GM23338 (cell line): ENCODE data around the gene NME5. TPM values are rescaled to one million over a fixed set of nuclear protein-coding genes. Genes with fewer than 3 reads are reported as not detected.

Experiments used
- ATAC-seq: fragments of 200-7000 bp; cut with Tn5 transposase; 3 replicates; pipeline ENCODE4 v1.9.1; 2020
- DNase-seq: peaks from one replicate; pipeline ENCODE4 v3.0.0-alpha.2; 2015; ENCODE audit warnings: low spot score
- H2AFZ ChIP-seq: fragments of 200-600 bp; sonication (generic); 2 replicates; pipeline ENCODE4 v1.8.0; 2016; ENCODE audit warnings: antibody characterized with exemption, mild to moderate bottlenecking, moderate library complexity
- H3F3A ChIP-seq: fragments of 200-600 bp; sonication (generic); replicated peaks from 2 replicates; pipeline ENCODE4 v1.8.0; 2017; ENCODE audit warnings: antibody characterized with exemption, mixed run types, low read depth
- H3K27ac ChIP-seq: fragments of 200-600 bp; sonication (generic); 2 replicates; pipeline ENCODE4 v1.6.1; 2016; ENCODE audit warnings: low read depth
- H3K27me3 ChIP-seq: fragments of 200-600 bp; sonication (generic); 2 replicates; pipeline ENCODE4 v1.8.0; 2016; ENCODE audit warnings: mild to moderate bottlenecking, mixed run types, moderate library complexity; ENCODE audit not compliant: insufficient read depth
- H3K36me3 ChIP-seq: fragments of 200-600 bp; sonication (generic); 2 replicates; pipeline ENCODE4 v1.8.0; 2016; ENCODE audit warnings: mild to moderate bottlenecking; ENCODE audit not compliant: insufficient read depth
- H3K4me1 ChIP-seq: fragments of 200-600 bp; sonication (generic); 2 replicates; pipeline ENCODE4 v1.8.0; 2016; ENCODE audit warnings: mild to moderate bottlenecking, moderate library complexity; ENCODE audit not compliant: insufficient read depth
- H3K4me2 ChIP-seq: fragments of 200-600 bp; sonication (generic); 2 replicates; pipeline ENCODE4 v1.7.1; 2017; ENCODE audit warnings: mixed run types
- H3K4me3 ChIP-seq: fragments of 200-600 bp; sonication (generic); 2 replicates; pipeline ENCODE4 v1.6.1; 2016; ENCODE audit warnings: mixed run types
- H3K79me2 ChIP-seq: fragments of 200-600 bp; sonication (generic); replicated peaks from 2 replicates; pipeline ENCODE4 v1.8.0; 2017; ENCODE audit warnings: mild to moderate bottlenecking; ENCODE audit not compliant: insufficient read depth
- H3K9me2 ChIP-seq: fragments of 200-600 bp; sonication (generic); 2 replicates; pipeline ENCODE4 v1.8.0; 2017; ENCODE audit not compliant: insufficient read depth
- H4K20me1 ChIP-seq: fragments of 200-600 bp; sonication (generic); replicated peaks from 2 replicates; pipeline ENCODE4 v1.8.0; 2017; ENCODE audit warnings: mild to moderate bottlenecking; ENCODE audit not compliant: insufficient read depth
- H3K27ac Mint-ChIP-seq: 2 replicates; pipeline ENCODE4 v1.8.0; 2020; ENCODE audit warnings: inconsistent platforms, mild to moderate bottlenecking, moderate library complexity, mixed read lengths
- H3K27me3 Mint-ChIP-seq: 3 replicates; pipeline ENCODE4 v1.8.0; 2022; ENCODE audit warnings: low read depth, mild to moderate bottlenecking, moderate library complexity, mixed read lengths, inconsistent platforms; ENCODE audit not compliant: insufficient read depth, poor library complexity
- H3K36me3 Mint-ChIP-seq: 3 replicates; pipeline ENCODE4 v1.8.0; 2021; ENCODE audit warnings: low read depth, mild to moderate bottlenecking, inconsistent platforms, moderate library complexity, mixed read lengths
- H3K4me1 Mint-ChIP-seq: 3 replicates; pipeline ENCODE4 v1.8.0; 2020; ENCODE audit warnings: mild to moderate bottlenecking, inconsistent platforms, mixed read lengths
- H3K4me3 Mint-ChIP-seq: 3 replicates; pipeline ENCODE4 v1.8.0; 2021; ENCODE audit warnings: moderate library complexity, mild to moderate bottlenecking, inconsistent platforms, mixed read lengths
- H3K9me3 Mint-ChIP-seq: 3 replicates; pipeline ENCODE4 v1.8.0; 2020; ENCODE audit warnings: moderate library complexity, mild to moderate bottlenecking, inconsistent platforms, mixed read lengths
- CREB1 ChIP-seq: fragments of 250-450 bp; sonication (Bioruptor Pico); IDR thresholded peaks from 2 replicates; pipeline ENCODE4 v1.5.0; 2020; ENCODE audit warnings: low read depth, mild to moderate bottlenecking, moderate library complexity
- EZH2 ChIP-seq: fragments of 200-600 bp; sonication (generic); IDR thresholded peaks from one replicate; pipeline ENCODE4 v1.8.0; 2017; ENCODE audit warnings: antibody characterized with exemption, mild to moderate bottlenecking, low read depth; ENCODE audit not compliant: unreplicated experiment
- EZH2phosphoT487 ChIP-seq: fragments of 200-600 bp; sonication (generic); IDR thresholded peaks from one replicate; pipeline ENCODE4 v1.8.1; 2018; ENCODE audit warnings: antibody characterized with exemption; ENCODE audit not compliant: unreplicated experiment
- JUNB ChIP-seq: IDR thresholded peaks from one replicate; pipeline ENCODE4 v1.6.1; 2016; ENCODE audit warnings: antibody characterized with exemption; ENCODE audit not compliant: unreplicated experiment
- NANOG ChIP-seq: IDR thresholded peaks from 2 replicates; pipeline ENCODE4 v1.6.1; 2016; ENCODE audit warnings: antibody characterized with exemption, borderline replicate concordance
- POLR2AphosphoS5 ChIP-seq: IDR thresholded peaks from 2 replicates; pipeline ENCODE4 v1.6.1; 2016; ENCODE audit warnings: antibody characterized with exemption, low read depth
- STAT1 ChIP-seq: IDR thresholded peaks from one replicate; pipeline ENCODE4 v1.6.1; 2016; ENCODE audit warnings: antibody characterized with exemption; ENCODE audit not compliant: unreplicated experiment
- ZNF114 ChIP-seq: fragments of 250-450 bp; sonication (Bioruptor Pico); IDR thresholded peaks from 2 replicates; pipeline ENCODE4 v1.5.0; 2020; ENCODE audit warnings: mild to moderate bottlenecking, moderate library complexity
- ZNF331 ChIP-seq: fragments of 250-450 bp; sonication (Bioruptor Pico); IDR thresholded peaks from 2 replicates; pipeline ENCODE4 v1.5.0; 2020; ENCODE audit warnings: low read depth, mild to moderate bottlenecking, moderate library complexity
- polyA plus RNA-seq: library from polyadenylated mRNA; unstranded; fragments of >200 nt; fragmentation: Nextera tagmentation; extraction: Ambion mirVana; gene quantifications from 2 replicates; pipeline ENCODE4 v1.2.1, GENCODE V29; 2016
- total RNA-seq: library from RNA; depleted of rRNA; stranded (reverse); fragments of >200 nt; shearing (Covaris generic); gene quantifications from 2 replicates; pipeline ENCODE4 v1.2.3, GENCODE V29; 2014
- TF ChIP-seq, protein P1 (sequence below): IDR thresholded peaks from one replicate; pipeline ENCODE4 v1.6.1; 2018; ENCODE audit warnings: antibody characterized with exemption; ENCODE audit not compliant: unreplicated experiment
- TF ChIP-seq, protein P2 (sequence below), 2 experiments: fragments of 200-600 bp in 1 of 2; sonication (generic) in 1 of 2; conservative IDR thresholded peaks; 2 replicates each; pipeline versions ENCODE4 v1.5.1 to v1.6.1; 2016 to 2017; ENCODE audit warnings: antibody characterized with exemption in 2 of 2, low read depth in 2 of 2, mild to moderate bottlenecking in 2 of 2, moderate library complexity in 1 of 2

Gene NME5
- total and polyA plus RNA-seq, 2 experiments from 2014 or later, result 0.45 TPM; not detected in 1

DNA sequence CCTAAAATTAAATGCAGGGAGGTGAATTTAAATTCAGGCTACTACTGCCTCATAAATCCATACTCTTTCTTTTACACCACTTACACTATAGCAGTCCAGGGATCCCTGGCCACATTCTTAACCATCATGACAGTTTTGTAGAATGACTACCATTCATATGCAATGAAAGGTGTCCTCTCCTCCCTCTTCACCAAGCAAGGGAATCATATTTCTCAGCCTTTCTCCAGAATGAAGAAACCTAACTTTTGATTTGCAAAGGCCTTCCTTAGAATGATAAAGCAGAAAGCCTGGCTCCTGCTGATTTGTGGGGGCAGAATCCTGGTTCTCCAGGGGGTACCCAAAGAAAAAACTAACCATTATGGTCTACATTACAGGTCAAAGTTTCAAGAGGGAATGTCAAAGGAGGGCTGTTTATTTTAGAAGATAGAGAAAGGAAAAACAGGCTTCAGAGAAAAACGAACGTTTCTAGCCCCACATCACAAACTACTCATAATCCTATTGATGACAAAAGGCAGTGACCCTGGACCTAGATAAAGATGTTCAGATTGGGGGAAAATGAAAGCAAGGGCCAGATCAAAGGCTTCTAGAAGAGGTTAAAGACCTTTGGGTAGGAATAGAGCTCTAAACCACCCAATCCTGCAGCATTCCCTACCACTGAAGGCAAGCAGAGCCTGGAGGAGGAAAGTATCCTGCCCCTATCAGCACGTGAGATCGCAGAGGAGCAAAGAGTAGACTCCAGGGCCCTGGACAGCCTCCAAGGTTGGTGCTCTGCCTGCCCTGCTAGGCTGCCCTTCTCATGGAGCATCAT lies 43.9 kb downstream of the NME5 start (continued):
- TF ChIP-seq, protein P1, sequence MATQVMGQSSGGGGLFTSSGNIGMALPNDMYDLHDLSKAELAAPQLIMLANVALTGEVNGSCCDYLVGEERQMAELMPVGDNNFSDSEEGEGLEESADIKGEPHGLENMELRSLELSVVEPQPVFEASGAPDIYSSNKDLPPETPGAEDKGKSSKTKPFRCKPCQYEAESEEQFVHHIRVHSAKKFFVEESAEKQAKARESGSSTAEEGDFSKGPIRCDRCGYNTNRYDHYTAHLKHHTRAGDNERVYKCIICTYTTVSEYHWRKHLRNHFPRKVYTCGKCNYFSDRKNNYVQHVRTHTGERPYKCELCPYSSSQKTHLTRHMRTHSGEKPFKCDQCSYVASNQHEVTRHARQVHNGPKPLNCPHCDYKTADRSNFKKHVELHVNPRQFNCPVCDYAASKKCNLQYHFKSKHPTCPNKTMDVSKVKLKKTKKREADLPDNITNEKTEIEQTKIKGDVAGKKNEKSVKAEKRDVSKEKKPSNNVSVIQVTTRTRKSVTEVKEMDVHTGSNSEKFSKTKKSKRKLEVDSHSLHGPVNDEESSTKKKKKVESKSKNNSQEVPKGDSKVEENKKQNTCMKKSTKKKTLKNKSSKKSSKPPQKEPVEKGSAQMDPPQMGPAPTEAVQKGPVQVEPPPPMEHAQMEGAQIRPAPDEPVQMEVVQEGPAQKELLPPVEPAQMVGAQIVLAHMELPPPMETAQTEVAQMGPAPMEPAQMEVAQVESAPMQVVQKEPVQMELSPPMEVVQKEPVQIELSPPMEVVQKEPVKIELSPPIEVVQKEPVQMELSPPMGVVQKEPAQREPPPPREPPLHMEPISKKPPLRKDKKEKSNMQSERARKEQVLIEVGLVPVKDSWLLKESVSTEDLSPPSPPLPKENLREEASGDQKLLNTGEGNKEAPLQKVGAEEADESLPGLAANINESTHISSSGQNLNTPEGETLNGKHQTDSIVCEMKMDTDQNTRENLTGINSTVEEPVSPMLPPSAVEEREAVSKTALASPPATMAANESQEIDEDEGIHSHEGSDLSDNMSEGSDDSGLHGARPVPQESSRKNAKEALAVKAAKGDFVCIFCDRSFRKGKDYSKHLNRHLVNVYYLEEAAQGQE, result no peak
- no peak for TF ChIP-seq ZNF114 (CRISPR knock-in tag)
- no peak for TF ChIP-seq EZH2
- peak; percentile 57; the same call in 1 of the 2 replicates for TF ChIP-seq NANOG
- peak; percentile 62; the same call in 1 of the 2 replicates for TF ChIP-seq POLR2AphosphoS5
- no peak for TF ChIP-seq JUNB
- TF ChIP-seq CREB1 (CRISPR knock-in tag), result peak; percentile 62
- no peak for TF ChIP-seq EZH2phosphoT487
- TF ChIP-seq, protein P2, sequence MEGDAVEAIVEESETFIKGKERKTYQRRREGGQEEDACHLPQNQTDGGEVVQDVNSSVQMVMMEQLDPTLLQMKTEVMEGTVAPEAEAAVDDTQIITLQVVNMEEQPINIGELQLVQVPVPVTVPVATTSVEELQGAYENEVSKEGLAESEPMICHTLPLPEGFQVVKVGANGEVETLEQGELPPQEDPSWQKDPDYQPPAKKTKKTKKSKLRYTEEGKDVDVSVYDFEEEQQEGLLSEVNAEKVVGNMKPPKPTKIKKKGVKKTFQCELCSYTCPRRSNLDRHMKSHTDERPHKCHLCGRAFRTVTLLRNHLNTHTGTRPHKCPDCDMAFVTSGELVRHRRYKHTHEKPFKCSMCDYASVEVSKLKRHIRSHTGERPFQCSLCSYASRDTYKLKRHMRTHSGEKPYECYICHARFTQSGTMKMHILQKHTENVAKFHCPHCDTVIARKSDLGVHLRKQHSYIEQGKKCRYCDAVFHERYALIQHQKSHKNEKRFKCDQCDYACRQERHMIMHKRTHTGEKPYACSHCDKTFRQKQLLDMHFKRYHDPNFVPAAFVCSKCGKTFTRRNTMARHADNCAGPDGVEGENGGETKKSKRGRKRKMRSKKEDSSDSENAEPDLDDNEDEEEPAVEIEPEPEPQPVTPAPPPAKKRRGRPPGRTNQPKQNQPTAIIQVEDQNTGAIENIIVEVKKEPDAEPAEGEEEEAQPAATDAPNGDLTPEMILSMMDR (conservative IDR thresholded peaks at IDR 0.05; ENCODE audit: low read depth in 2 of 2), result no peak

DNA sequence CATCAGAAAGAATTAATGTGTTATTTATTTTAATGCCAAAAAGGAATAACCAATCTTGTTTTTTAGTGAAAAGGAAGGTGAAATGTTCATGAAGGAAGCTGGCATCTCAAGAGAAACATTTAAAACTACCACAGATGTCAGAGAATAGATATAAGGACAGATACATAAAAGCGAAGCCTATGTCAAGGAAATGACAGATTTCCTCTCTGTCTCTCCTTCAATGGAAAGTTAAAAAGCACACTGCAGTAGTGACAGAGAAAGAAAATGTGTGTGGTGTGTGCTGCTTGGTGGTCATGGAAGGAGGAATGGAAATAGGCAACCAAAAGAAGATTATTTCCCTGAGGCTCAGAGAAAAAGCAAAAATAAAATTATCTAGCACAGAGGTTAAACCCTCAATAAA lies 46.2 kb downstream of the NME5 start:
- H3K27ac Mint-ChIP-seq, result no peak overlapping the region
- H3K4me1 ChIP-seq, result peaks cover 50% of the 10 kb centered on the region
- H3K4me3 ChIP-seq, result no peak overlapping the region
- H3F3A ChIP-seq, result peaks cover 13% of the 10 kb centered on the region
- H2AFZ ChIP-seq, result no peak overlapping the region
- H3K4me2 ChIP-seq, result peak overlapping the region; percentile 67
- H3K4me1 Mint-ChIP-seq, result peaks cover 61% of the 10 kb centered on the region
- no peaks in the 10 kb centered on the region for H3K36me3 Mint-ChIP-seq
- peaks cover 94% of the 10 kb centered on the region for H3K27me3 ChIP-seq
- ATAC-seq, result no peak
- H3K9me2 ChIP-seq, result no peaks in the 10 kb centered on the region
- no peak overlapping the region for H3K4me3 Mint-ChIP-seq
- no peak for DNase-seq
- peaks cover 94% of the 10 kb centered on the region for H3K27me3 Mint-ChIP-seq
- H3K79me2 ChIP-seq, result no peaks in the 10 kb centered on the region
- H3K9me3 Mint-ChIP-seq, result no peaks in the 10 kb centered on the region
- H3K36me3 ChIP-seq, result no peaks in the 10 kb centered on the region
- H4K20me1 ChIP-seq, result peaks cover 6% of the 10 kb centered on the region
- H3K27ac ChIP-seq, result no peak overlapping the region
- TF ChIP-seq CREB1 (CRISPR knock-in tag), result no peak
- no peak for TF ChIP-seq STAT1
- TF ChIP-seq, protein P1, result no peak
- no peak for TF ChIP-seq ZNF331 (CRISPR knock-in tag)
- TF ChIP-seq NANOG, result no peak
- TF ChIP-seq POLR2AphosphoS5, result no peak
- no peak for TF ChIP-seq EZH2
- no peak for TF ChIP-seq JUNB
- TF ChIP-seq, protein P2 (conservative IDR thresholded peaks at IDR 0.05; ENCODE audit: low read depth in 2 of 2), result no peak
- no peak for TF ChIP-seq ZNF114 (CRISPR knock-in tag)
